ENCODE results near the gene PIH1D1.
A peak's percentile ranks its signal among the peaks of the same experiment; 100 is the strongest.

PIH1D1 gene

GRCh38 chr19:49430678-49431329 lies 20.8 kb downstream of the PIH1D1 start:
- Histone ChIP-seq H3K4me2 (ENCODE audit: low read depth, low read length, poor library complexity, severe bottlenecking) (no peak overlapping the region), H3K9me2 (replicated peaks; ENCODE audit: low read depth, low read length) (no peaks in the 10 kb centered on the region), H4K20me1 (ENCODE audit: insufficient read depth, low read length, poor library complexity, severe bottlenecking) (no peaks in the 10 kb centered on the region), H3F3A (ENCODE audit: low read depth) (no peaks in the 10 kb centered on the region), H3K79me2 (ENCODE audit: insufficient read depth, low read length) (no peaks in the 10 kb centered on the region), H2AFZ (ENCODE audit: low read length) (peak overlapping the region; percentile 21; the same call in 1 of the 2 replicates), H3K9ac (ENCODE audit: low read depth, low read length, poor library complexity, severe bottlenecking) (no peak overlapping the region), H3K4me3 (ENCODE audit: low read length, poor library complexity, severe bottlenecking) (no peak overlapping the region), H3K27me3 (ENCODE audit: insufficient read depth, low read length, poor library complexity, severe bottlenecking) (no peaks in the 10 kb centered on the region), H3K9me3 (ENCODE audit: insufficient read depth, low read depth, low read length) (no peaks in the 10 kb centered on the region), H3K4me1 (ENCODE audit: insufficient read depth, low read length, poor library complexity, severe bottlenecking) (peaks cover 9% of the 10 kb centered on the region), H3K36me3 (ENCODE audit: insufficient read depth, low read length) (no peaks in the 10 kb centered on the region)
- TF ChIP-seq CTCF (conservative IDR thresholded peaks at IDR 0.05; ENCODE audit: low read length) (peak; percentile 71), EZH2phosphoT487 (IDR thresholded peaks at IDR 0.05; ENCODE audit: borderline replicate concordance) (no peak)

- no peaks in the 10 kb centered on the region for H3K9me2 ChIP-seq (replicated peaks; ENCODE audit: low read depth, low read length)
- no peaks in the 10 kb centered on the region for H3K27me3 ChIP-seq (ENCODE audit: insufficient read depth, low read length, poor library complexity, severe bottlenecking)
- peak overlapping the region; percentile 21; the same call in 1 of the 2 replicates for H2AFZ ChIP-seq (ENCODE audit: low read length)
- TF ChIP-seq CTCF (conservative IDR thresholded peaks at IDR 0.05; ENCODE audit: low read length) (no peak), EZH2phosphoT487 (IDR thresholded peaks at IDR 0.05; ENCODE audit: borderline replicate concordance) (no peak)
- H3K9me3 ChIP-seq (ENCODE audit: insufficient read depth, low read depth, low read length): no peaks in the 10 kb centered on the region
- H3F3A ChIP-seq (ENCODE audit: low read depth): no peaks in the 10 kb centered on the region
- H3K36me3 ChIP-seq (ENCODE audit: insufficient read depth, low read length): no peaks in the 10 kb centered on the region
- H3K4me3 ChIP-seq (ENCODE audit: low read length, poor library complexity, severe bottlenecking): no peak overlapping the region
- H4K20me1 ChIP-seq (ENCODE audit: insufficient read depth, low read length, poor library complexity, severe bottlenecking): no peaks in the 10 kb centered on the region
- no peak overlapping the region for H3K9ac ChIP-seq (ENCODE audit: low read depth, low read length, poor library complexity, severe bottlenecking)
- H3K4me1 ChIP-seq (ENCODE audit: insufficient read depth, low read length, poor library complexity, severe bottlenecking): peaks cover 11% of the 10 kb centered on the region
- no peaks in the 10 kb centered on the region for H3K79me2 ChIP-seq (ENCODE audit: insufficient read depth, low read length)
- no peak overlapping the region for H3K4me2 ChIP-seq (ENCODE audit: low read depth, low read length, poor library complexity, severe bottlenecking)
Measured at GRCh38 chr19:49430172-49430677, 21.4 kb downstream of the PIH1D1 start.

GRCh38 chr19:49428547-49429451 lies 22.8 kb downstream of the PIH1D1 start:
- peaks cover 24% of the 10 kb centered on the region for H3K4me1 ChIP-seq (ENCODE audit: insufficient read depth, low read length, poor library complexity, severe bottlenecking)
- no peak for TF ChIP-seq CTCF (conservative IDR thresholded peaks at IDR 0.05; ENCODE audit: low read length)
- no peak for TF ChIP-seq EZH2phosphoT487 (IDR thresholded peaks at IDR 0.05; ENCODE audit: borderline replicate concordance)
- no peaks in the 10 kb centered on the region for H3K9me2 ChIP-seq (replicated peaks; ENCODE audit: low read depth, low read length)
- no peaks in the 10 kb centered on the region for H4K20me1 ChIP-seq (ENCODE audit: insufficient read depth, low read length, poor library complexity, severe bottlenecking)
- H3K27me3 ChIP-seq (ENCODE audit: insufficient read depth, low read length, poor library complexity, severe bottlenecking): no peaks in the 10 kb centered on the region
- H3F3A ChIP-seq (ENCODE audit: low read depth): no peaks in the 10 kb centered on the region
- no peaks in the 10 kb centered on the region for H3K9me3 ChIP-seq (ENCODE audit: insufficient read depth, low read depth, low read length)
- H3K36me3 ChIP-seq (ENCODE audit: insufficient read depth, low read length): no peaks in the 10 kb centered on the region
- H3K79me2 ChIP-seq (ENCODE audit: insufficient read depth, low read length): no peaks in the 10 kb centered on the region
- H2AFZ ChIP-seq (ENCODE audit: low read length): no peak overlapping the region
- no peak overlapping the region for H3K9ac ChIP-seq (ENCODE audit: low read depth, low read length, poor library complexity, severe bottlenecking)
- H3K4me2 ChIP-seq (ENCODE audit: low read depth, low read length, poor library complexity, severe bottlenecking): no peak overlapping the region
- H3K4me3 ChIP-seq (ENCODE audit: low read length, poor library complexity, severe bottlenecking): no peak overlapping the region

Data from Loucy (cell line).